Stomach smooth muscle (tissue), 2 donors: ENCODE data around the gene TAAR2.

ENCODE experiments used
- H3K27ac ChIP-seq: one replicate; pipeline ENCODE4 v1.7.0; 2013; ENCODE audit warnings: mild to moderate bottlenecking, low read length, inconsistent platforms
- H3K27me3 ChIP-seq, 2 donors: one replicate each; pipeline ENCODE4 v1.7.0; 2013; ENCODE audit warnings: low read length in 2 of 2; ENCODE audit not compliant: insufficient read depth in 2 of 2, control insufficient read depth in 1 of 2
- H3K36me3 ChIP-seq, 2 donors: one replicate each; pipeline ENCODE4 v1.7.0; 2013; ENCODE audit warnings: low read length in 2 of 2; ENCODE audit not compliant: control insufficient read depth in 2 of 2, insufficient read depth in 2 of 2
- H3K4me1 ChIP-seq: one replicate; pipeline ENCODE4 v1.7.0; 2013; ENCODE audit warnings: low read length; ENCODE audit not compliant: control insufficient read depth, insufficient read depth
- H3K4me3 ChIP-seq, 2 donors: one replicate each; pipeline ENCODE4 v1.7.0; 2013; ENCODE audit warnings: low read length in 2 of 2
- H3K9ac ChIP-seq, 2 donors: one replicate each; pipeline ENCODE4 v1.7.0; 2013; ENCODE audit warnings: low read length in 2 of 2, mild to moderate bottlenecking in 1 of 2
- H3K9me3 ChIP-seq, 2 donors: one replicate each; pipeline ENCODE4 v1.7.0; 2013; ENCODE audit warnings: low read length in 2 of 2; ENCODE audit not compliant: control insufficient read depth in 2 of 2
- donor health status: healthy.
- donor health status: Pancreatic carcinoma.

Gene TAAR2

GRCh38 chr6:132624175-132624574, at the start of gene TAAR2:
TAAR2 (minus strand) TSS chr6:132624275; CDS start chr6:132624275, 0 bp downstream.
- Histone ChIP-seq H3K4me3 (no peak within 1 kb of the TSS), H3K27me3 (no peaks in the 10 kb centered on the region), H3K9me3 (no peaks in the 10 kb centered on the region), H3K4me1 (no peaks in the 10 kb centered on the region), H3K36me3 (no peaks in the 10 kb centered on the region), H3K9ac (no peak within 1 kb of the TSS), H3K27ac (no peak within 1 kb of the TSS)

- H3K9me3 ChIP-seq: no peaks in the 10 kb centered on the region
- H3K9ac ChIP-seq: no peak overlapping the region
- no peaks in the 10 kb centered on the region for H3K27me3 ChIP-seq
- no peak overlapping the region for H3K4me3 ChIP-seq
- no peaks in the 10 kb centered on the region for H3K36me3 ChIP-seq
- no peak overlapping the region for H3K27ac ChIP-seq
- no peaks in the 10 kb centered on the region for H3K4me1 ChIP-seq
Observed at GRCh38 chr6:132673376-132674094, 49.5 kb upstream of the TAAR2 start.

GRCh38 chr6:132671295-132671694, 47.2 kb upstream of the TAAR2 start:
- no peaks in the 10 kb centered on the region for H3K27me3 ChIP-seq
- H3K9me3 ChIP-seq: no peaks in the 10 kb centered on the region
- no peak overlapping the region for H3K9ac ChIP-seq
- no peaks in the 10 kb centered on the region for H3K4me1 ChIP-seq
- H3K27ac ChIP-seq: no peak overlapping the region
- no peak overlapping the region for H3K4me3 ChIP-seq
- no peaks in the 10 kb centered on the region for H3K36me3 ChIP-seq

GRCh38 chr6:132669690-132670291, 45.7 kb upstream of the TAAR2 start:
- H3K36me3 ChIP-seq: no peaks in the 10 kb centered on the region
- H3K27me3 ChIP-seq: no peaks in the 10 kb centered on the region
- no peaks in the 10 kb centered on the region for H3K9me3 ChIP-seq
- H3K9ac ChIP-seq: no peak overlapping the region
- H3K4me3 ChIP-seq: no peak overlapping the region
- no peaks in the 10 kb centered on the region for H3K4me1 ChIP-seq
- H3K27ac ChIP-seq: no peak overlapping the region

- Histone ChIP-seq H3K9me3 (peaks cover 0 to 3% of the 10 kb centered on the region in 2 donors), H3K4me1 (no peaks in the 10 kb centered on the region), H3K27me3 (no peaks in the 10 kb centered on the region), H3K27ac (no peak overlapping the region), H3K4me3 (no peak overlapping the region), H3K36me3 (no peaks in the 10 kb centered on the region), H3K9ac (no peak overlapping the region)
Observed at GRCh38 chr6:132666118-132666517, 42.0 kb upstream of the TAAR2 start.

GRCh38 chr6:132664309-132665034, 40.4 kb upstream of the TAAR2 start:
- Histone ChIP-seq H3K27ac (no peak overlapping the region), H3K4me3 (no peak overlapping the region), H3K9me3 (peaks cover 0 to 3% of the 10 kb centered on the region in 2 donors), H3K9ac (no peak overlapping the region), H3K36me3 (no peaks in the 10 kb centered on the region), H3K4me1 (no peaks in the 10 kb centered on the region), H3K27me3 (no peaks in the 10 kb centered on the region)

- Histone ChIP-seq H3K27me3 (no peaks in the 10 kb centered on the region), H3K9ac (no peak overlapping the region), H3K36me3 (no peaks in the 10 kb centered on the region), H3K4me1 (no peaks in the 10 kb centered on the region), H3K4me3 (no peak overlapping the region), H3K27ac (no peak overlapping the region), H3K9me3 (peaks cover 0 to 3% of the 10 kb centered on the region in 2 donors)
Observed at GRCh38 chr6:132663661-132664060, 39.6 kb upstream of the TAAR2 start.

- Histone ChIP-seq H3K36me3 (no peaks in the 10 kb centered on the region), H3K27ac (no peak overlapping the region), H3K4me3 (no peak overlapping the region), H3K9me3 (peaks cover 0 to 3% of the 10 kb centered on the region in 2 donors), H3K27me3 (no peaks in the 10 kb centered on the region), H3K4me1 (no peaks in the 10 kb centered on the region), H3K9ac (no peak overlapping the region)
Observed at GRCh38 chr6:132661906-132662305, 37.8 kb upstream of the TAAR2 start.

- Histone ChIP-seq H3K36me3 (no peaks in the 10 kb centered on the region), H3K4me1 (no peaks in the 10 kb centered on the region), H3K9me3 (no peaks in the 10 kb centered on the region), H3K9ac (no peak within 1 kb of the TSS), H3K4me3 (no peak within 1 kb of the TSS), H3K27ac (no peak within 1 kb of the TSS), H3K27me3 (no peaks in the 10 kb centered on the region)
Observed at GRCh38 chr6:132659082-132659481, 35.0 kb upstream of the TAAR2 start, which contains the start of gene TAAR1. TAAR1 (minus strand) TSS chr6:132659182; CDS start chr6:132646003, 13,179 bp downstream.

- H3K4me1 ChIP-seq: no peaks in the 10 kb centered on the region
- no peak overlapping the region for H3K27ac ChIP-seq
- no peaks in the 10 kb centered on the region for H3K27me3 ChIP-seq
- H3K9ac ChIP-seq: no peak overlapping the region
- no peaks in the 10 kb centered on the region for H3K36me3 ChIP-seq
- H3K4me3 ChIP-seq: no peak overlapping the region
- H3K9me3 ChIP-seq: no peaks in the 10 kb centered on the region
Observed at GRCh38 chr6:132651062-132651461, 27.0 kb upstream of the TAAR2 start.
